ENCODE data around the gene ACOXL. TPM values are rescaled to one million over a fixed set of nuclear protein-coding genes. Genes with fewer than 3 reads are reported as not detected.

The ACOXL gene
- total RNA-seq, 2 experiments from 2014 or later: not detected

DNA sequence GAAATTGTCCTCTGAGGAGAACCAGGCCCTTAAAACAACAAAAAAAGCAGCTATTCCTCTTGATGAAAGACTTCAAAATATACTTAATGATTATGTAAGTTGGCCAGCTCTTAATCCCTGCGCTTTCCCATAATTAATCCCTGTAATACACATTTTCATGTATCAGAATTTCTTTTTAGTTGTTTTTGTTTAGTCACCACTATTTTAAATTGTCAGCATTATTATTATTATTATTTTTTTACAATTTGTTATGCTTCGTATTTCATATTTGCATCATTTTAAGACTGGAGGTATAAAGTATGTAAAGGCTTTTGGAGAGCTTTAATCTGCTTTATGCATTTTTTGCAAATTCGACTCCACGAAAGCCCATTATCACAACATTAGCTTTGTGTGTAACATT is 152.9 kb downstream of the ACOXL start:
- peaks cover 19% of the 10 kb centered on the region for H3K27me3 Mint-ChIP-seq
- H3K4me1 Mint-ChIP-seq: peaks cover 10% of the 10 kb centered on the region
- peaks cover 14% of the 10 kb centered on the region for H3K9me3 Mint-ChIP-seq
- no peak overlapping the region for H3K4me3 Mint-ChIP-seq
- H3K27ac Mint-ChIP-seq: no peak overlapping the region
- H3K36me3 Mint-ChIP-seq: peaks cover 4% of the 10 kb centered on the region
- DNase-seq: no peak

DNA sequence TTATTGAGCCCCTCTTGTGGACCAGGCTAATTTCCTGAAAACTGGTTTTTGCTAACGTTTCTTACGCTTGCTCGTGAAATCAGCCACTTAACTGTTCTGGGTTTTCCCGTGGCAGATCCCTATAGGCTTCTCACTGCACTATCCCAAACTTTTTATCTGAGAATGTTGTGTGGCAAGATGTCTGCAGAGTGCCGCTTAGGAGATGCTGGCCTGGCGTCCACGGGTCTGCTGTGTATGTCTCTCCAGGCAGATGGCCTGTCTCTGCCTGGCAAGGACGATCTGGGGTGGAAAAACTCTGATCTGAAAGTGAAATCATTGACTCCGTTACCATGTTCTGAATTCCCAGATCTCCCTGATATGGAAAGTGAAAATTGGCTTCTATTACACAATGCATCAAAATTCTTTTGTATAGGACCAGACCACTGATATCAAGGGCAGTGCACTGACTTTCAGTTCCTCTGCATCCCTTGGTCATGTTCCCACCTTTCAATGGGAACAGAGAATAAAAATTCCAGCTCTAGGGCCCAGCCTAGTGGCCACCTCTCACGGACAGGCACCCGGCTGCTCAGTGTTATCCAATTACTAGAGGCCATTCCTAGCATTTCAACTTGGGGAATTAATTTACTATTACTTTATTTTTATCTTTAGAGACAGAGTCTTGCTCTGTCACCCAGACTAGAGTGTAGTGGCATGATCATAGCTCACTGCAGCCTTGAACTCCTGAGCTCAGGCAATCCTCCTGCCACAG is 154.6 kb downstream of the ACOXL start:
- H3K27ac Mint-ChIP-seq: no peak overlapping the region
- peaks cover 21% of the 10 kb centered on the region for H3K27me3 Mint-ChIP-seq
- peaks cover 2% of the 10 kb centered on the region for H3K36me3 Mint-ChIP-seq
- H3K4me3 Mint-ChIP-seq: no peak overlapping the region
- H3K4me1 Mint-ChIP-seq: peaks cover 3% of the 10 kb centered on the region
- peaks cover 8% of the 10 kb centered on the region for H3K9me3 Mint-ChIP-seq
- no peak for DNase-seq

DNA sequence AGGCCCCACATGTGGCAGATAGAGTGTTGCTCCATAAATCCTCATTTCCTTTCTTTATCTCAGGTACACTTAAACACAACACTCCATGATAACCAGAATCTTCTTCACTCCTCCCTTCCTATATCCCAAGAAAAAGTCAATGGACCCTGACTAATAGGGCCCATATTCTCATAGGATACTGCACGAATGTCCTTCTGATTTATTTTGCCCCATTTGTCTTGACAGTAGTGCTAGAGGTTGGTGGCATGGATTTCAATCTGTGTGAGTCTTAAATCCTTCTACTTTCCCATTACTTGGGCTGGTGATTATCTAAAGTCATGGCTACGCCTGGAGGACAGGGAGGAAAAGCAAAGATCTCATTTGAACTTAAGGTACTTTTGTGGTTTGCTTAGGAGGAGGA is 156.0 kb downstream of the ACOXL start:
- H3K27ac Mint-ChIP-seq: no peak overlapping the region
- peaks cover 2% of the 10 kb centered on the region for H3K4me1 Mint-ChIP-seq
- H3K9me3 Mint-ChIP-seq: peaks cover 8% of the 10 kb centered on the region
- peaks cover 2% of the 10 kb centered on the region for H3K36me3 Mint-ChIP-seq
- peaks cover 21% of the 10 kb centered on the region for H3K27me3 Mint-ChIP-seq
- H3K4me3 Mint-ChIP-seq: no peak overlapping the region
- DNase-seq: no peak

DNA sequence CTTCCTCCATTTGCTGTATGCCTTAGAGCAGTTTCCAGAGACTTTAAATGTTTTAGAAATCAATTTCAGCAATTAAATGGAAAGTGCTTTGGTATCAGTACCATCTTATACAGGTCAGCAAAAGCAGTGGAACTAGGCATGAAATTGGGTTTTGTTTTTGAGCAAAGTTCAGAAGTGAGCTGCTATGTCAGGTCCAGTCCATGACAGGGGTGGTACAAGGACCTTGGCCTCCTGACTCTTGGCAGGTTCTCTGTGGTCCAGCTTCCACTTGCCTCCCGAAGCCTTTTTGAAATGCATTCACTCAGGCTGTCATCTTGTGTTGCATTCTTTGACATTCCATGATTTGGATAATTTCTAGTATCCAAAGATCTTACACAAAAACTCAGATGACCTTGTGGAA is 159.3 kb downstream of the ACOXL start:
- Mint-ChIP-seq H3K27me3 (peaks cover 29% of the 10 kb centered on the region), H3K4me1 (peaks cover 4% of the 10 kb centered on the region), H3K4me3 (no peak overlapping the region), H3K27ac (no peak overlapping the region), H3K36me3 (peaks cover 7% of the 10 kb centered on the region), H3K9me3 (peaks cover 19% of the 10 kb centered on the region)
- no peak for DNase-seq

DNA sequence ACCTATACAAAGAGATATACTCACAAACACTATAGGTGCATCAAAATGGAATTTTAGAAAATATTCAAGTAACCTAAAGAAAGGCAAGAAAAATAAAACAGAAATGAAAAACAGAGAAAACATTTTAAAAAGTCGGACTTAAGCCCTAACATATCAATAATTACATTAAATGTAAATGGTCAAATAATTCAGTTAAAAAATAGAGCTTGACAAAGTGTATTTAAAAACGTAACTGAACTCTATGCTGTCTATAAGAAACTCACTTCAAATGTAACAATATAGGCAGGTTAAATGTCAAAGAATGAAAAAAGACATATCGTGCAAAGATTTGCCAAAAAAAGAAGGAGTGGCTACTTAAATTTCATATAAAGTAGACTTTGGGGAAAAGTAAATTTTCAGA is 163.9 kb downstream of the ACOXL start:
- Mint-ChIP-seq H3K27me3 (peaks cover 22% of the 10 kb centered on the region), H3K4me3 (no peak overlapping the region), H3K4me1 (peaks cover 2% of the 10 kb centered on the region), H3K9me3 (peaks cover 15% of the 10 kb centered on the region), H3K36me3 (peaks cover 6% of the 10 kb centered on the region), H3K27ac (no peak overlapping the region)
- DNase-seq: no peak

DNA sequence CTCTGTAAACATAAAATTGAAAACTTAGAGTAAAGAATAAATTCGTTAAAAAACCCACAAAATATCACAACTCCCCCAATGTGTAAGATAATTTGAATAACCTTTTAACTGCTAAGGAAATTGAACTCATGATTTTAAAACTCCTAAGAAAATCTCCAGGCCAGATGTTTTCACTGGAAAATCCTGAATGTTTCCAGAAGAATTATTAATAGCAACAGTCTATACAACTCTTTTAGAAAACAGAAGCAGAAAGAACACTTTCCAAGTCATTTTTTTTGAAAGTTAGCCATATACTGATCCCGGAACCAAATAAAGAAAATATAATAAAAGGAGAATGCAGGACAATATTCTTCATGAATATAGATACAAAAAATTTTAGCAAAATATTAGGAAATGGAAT is 165.6 kb downstream of the ACOXL start:
- no peak for DNase-seq
- peaks cover 6% of the 10 kb centered on the region for H3K36me3 Mint-ChIP-seq
- no peak overlapping the region for H3K4me3 Mint-ChIP-seq
- H3K27me3 Mint-ChIP-seq: peaks cover 18% of the 10 kb centered on the region
- peaks cover 15% of the 10 kb centered on the region for H3K9me3 Mint-ChIP-seq
- no peak overlapping the region for H3K27ac Mint-ChIP-seq
- H3K4me1 Mint-ChIP-seq: peaks cover 2% of the 10 kb centered on the region

DNA sequence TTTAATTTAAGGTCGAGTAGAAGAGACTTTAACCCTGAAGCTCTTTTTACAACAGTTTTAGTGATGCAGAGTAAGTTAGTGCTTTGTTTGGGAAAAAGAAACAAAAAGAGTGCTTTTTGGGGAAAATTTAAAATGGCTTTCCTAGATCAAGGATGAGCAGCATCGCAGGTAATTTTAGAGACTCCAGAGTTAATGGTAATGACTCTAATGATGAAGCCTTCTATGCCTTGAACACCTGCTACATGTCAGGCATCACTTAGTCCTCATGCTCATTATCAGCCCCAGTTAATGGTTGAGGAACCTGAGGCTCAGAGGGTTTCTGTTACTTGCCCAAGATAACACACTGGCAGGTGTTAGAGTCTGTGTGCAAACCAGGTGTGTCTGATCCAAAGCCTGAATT is 167.8 kb downstream of the ACOXL start:
- peaks cover 3% of the 10 kb centered on the region for H3K36me3 Mint-ChIP-seq
- H3K27me3 Mint-ChIP-seq: peaks cover 9% of the 10 kb centered on the region
- H3K9me3 Mint-ChIP-seq: peaks cover 15% of the 10 kb centered on the region
- no peak for DNase-seq
- no peak overlapping the region for H3K27ac Mint-ChIP-seq
- no peak overlapping the region for H3K4me3 Mint-ChIP-seq
- peaks cover 4% of the 10 kb centered on the region for H3K4me1 Mint-ChIP-seq

DNA sequence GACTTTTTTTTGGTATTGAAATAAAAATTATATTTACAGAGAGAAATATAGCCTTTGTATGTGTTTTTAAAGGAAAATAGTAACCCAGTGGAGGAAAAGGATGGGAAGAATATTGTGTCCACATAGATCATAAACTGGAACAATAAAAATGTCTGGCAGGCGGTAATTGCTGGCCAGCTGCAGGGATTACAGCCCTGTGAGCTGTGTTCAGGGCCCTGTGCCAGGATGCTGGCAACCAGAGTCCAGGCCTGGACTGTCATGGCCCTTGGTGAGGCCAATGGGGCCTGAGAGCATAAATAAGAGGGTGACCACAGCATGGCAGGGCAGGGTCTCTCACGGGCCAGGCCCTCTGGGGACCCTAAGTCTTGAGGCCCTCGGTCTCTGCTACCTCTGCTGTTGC is 171.2 kb downstream of the ACOXL start:
- Mint-ChIP-seq H3K27me3 (no peaks in the 10 kb centered on the region), H3K36me3 (no peaks in the 10 kb centered on the region), H3K4me1 (peaks cover 4% of the 10 kb centered on the region), H3K27ac (no peak overlapping the region), H3K9me3 (no peaks in the 10 kb centered on the region), H3K4me3 (no peak overlapping the region)
- no peak for DNase-seq

DNA sequence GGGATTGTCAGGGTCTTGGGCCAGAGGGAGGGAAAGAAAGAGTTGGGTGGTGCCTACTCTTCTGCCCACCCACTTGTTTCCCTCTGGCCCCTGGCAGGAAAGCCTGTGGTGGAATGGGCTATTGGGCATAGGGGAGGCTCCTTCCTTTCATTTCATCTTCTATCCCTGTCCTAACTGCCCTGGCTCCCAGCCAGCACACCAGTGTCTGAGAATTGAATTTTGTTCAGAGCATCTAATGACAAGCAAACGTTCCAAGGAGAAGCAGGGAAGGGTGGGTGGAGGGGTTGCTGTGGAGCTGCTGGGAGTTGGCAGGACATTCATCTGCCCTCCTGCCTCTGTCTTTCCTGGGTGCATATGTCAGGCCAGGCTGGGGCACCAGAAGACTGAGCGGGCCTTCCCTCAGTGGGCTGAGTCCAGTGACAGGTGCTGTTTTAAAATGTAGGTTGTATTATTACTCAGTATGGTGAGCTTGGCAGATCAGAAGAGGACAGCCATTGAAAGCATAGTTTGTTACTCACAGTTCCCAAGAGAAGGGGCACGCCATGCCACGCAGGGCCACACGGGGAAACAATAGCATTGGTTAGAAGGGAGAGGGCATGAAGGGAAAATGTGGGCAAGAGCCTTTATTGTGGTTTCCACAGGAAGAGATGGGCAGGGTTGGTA is 171.9 kb downstream of the ACOXL start:
- Mint-ChIP-seq H3K4me1 (peaks cover 4% of the 10 kb centered on the region), H3K36me3 (no peaks in the 10 kb centered on the region), H3K27me3 (no peaks in the 10 kb centered on the region), H3K4me3 (no peak overlapping the region), H3K9me3 (no peaks in the 10 kb centered on the region), H3K27ac (no peak overlapping the region)
- DNase-seq: no peak

DNA sequence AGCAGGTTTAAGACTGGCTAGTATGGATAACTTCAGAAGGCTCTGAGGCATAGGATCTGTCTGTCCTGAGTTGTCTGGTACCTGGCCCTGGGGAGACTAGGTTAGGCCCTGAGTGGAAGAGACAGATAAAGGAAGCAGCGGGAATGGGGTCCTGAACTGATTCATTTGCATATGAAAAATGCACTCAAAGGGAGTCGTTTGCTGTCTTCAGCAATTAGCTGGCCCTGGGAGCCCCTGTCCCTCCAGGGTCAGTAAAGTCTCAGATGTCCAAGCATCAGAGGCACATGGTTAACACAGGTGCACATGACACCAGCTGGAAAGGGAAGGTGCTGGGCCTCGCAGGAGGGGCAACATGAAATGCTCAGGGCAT is 172.4 kb downstream of the ACOXL start:
- no peaks in the 10 kb centered on the region for H3K36me3 Mint-ChIP-seq
- peaks cover under 1% of the 10 kb centered on the region for H3K9me3 Mint-ChIP-seq

DNA sequence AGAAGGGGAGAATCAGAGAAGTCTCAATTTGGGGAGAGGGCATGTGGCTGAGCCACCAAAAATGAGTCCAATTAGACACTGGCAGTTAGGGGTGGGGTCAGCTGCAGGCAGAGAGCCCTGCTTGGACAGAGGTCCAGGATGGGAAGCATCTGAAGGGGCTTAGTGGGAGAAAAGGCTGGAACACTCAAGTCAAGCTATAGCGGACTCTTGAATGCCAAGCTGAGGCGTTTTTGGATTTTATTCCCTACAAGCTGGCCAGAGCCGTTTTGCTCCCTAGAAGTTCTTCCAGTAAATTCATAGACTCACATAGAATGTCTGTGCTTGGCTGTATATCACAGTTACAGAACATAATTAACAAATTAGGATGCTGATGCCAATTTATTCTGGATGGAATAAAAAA is 172.8 kb downstream of the ACOXL start:
- Mint-ChIP-seq H3K4me3 (no peak overlapping the region), H3K36me3 (no peaks in the 10 kb centered on the region), H3K4me1 (peaks cover 9% of the 10 kb centered on the region), H3K27me3 (no peaks in the 10 kb centered on the region), H3K9me3 (peaks cover 4% of the 10 kb centered on the region), H3K27ac (no peak overlapping the region)
- no peak for DNase-seq

More for the DNA sequence above, 172.4 kb downstream of the ACOXL start:
- peaks cover 4% of the 10 kb centered on the region for H3K4me1 Mint-ChIP-seq
- no peak overlapping the region for H3K27ac Mint-ChIP-seq
- H3K4me3 Mint-ChIP-seq: no peak overlapping the region
- DNase-seq: no peak
- no peaks in the 10 kb centered on the region for H3K27me3 Mint-ChIP-seq

DNA sequence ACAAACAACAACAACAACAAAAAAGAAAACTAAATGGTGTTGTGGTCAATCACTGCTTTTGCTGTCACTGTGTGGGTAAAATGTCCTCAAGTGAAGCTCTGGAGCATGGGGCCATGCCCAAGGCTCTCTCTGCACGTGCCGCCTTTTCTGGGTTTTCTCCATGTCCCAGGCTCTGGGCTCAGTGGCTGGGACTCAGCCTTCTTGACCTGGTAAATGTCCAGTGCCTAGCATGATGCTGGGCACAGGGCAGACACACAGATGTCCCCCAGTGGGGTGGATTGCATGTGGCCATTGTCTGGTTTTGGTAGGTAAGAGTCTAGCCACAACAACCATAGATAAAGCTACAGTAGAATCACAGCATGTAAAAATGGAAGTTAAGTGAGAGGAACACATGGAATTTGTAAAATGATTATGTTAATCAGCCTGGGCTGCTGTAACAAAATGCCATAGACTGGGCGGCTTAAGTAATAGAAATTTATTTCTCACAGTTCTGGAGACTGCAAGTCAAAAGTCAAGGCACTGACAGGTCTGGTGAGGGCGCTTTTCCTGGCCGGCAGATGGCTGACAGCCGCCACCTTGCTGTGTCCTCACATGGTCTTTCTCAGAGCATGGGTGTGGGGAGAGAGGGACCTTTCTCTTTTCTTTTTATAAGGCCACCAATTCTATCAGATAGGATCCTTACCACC is 174.4 kb downstream of the ACOXL start:
- DNase-seq: no peak
- no peaks in the 10 kb centered on the region for H3K27me3 Mint-ChIP-seq
- H3K36me3 Mint-ChIP-seq: peaks cover 7% of the 10 kb centered on the region
- H3K9me3 Mint-ChIP-seq: peaks cover 13% of the 10 kb centered on the region
- H3K4me3 Mint-ChIP-seq: no peak overlapping the region
- no peak overlapping the region for H3K27ac Mint-ChIP-seq
- H3K4me1 Mint-ChIP-seq: peaks cover 9% of the 10 kb centered on the region

DNA sequence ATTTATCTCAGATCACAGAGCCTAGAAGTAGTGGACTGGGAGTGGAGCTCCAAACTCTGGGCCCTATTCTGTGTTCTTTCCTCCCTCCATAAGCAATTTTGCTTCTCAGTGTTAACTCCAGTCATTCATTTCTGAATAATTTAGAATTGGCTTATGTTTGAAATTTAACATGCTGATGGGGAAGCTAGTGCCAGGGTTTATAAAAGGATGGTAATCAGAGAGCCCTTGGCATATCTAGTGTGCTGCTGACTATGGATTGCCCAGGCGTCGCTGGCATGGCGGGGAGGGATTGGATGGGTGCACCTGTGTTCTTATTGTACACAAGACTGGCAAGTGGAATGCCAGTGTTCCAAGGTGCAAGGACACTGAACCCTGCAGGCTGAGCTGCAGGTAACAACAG is 177.1 kb downstream of the ACOXL start:
- H3K9me3 Mint-ChIP-seq: peaks cover 18% of the 10 kb centered on the region
- H3K4me3 Mint-ChIP-seq: no peak overlapping the region
- DNase-seq: no peak

DNA sequence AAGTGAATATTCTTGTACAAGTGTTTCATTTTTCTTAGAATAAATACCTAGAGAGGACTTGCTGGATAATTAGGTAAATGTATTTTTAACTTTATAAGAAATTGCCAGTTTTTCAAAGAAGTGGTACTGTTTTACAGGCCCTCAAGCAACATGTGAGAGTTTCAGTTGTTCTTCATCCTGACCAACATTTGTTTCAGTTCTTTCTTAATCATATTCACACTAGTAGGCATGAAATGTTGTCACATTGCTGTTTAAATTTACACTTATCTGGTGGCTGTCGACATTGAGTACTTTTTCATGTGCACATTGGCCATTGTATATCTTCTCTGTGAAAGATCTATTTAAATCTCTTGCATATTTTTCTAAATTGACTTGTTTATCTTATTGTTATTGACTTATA is 178.1 kb downstream of the ACOXL start:
- DNase-seq: no peak
- Mint-ChIP-seq H3K4me1 (peaks cover 5% of the 10 kb centered on the region), H3K27ac (no peak overlapping the region)

More for the DNA sequence above, 177.1 kb downstream of the ACOXL start:
- Mint-ChIP-seq H3K36me3 (peaks cover 9% of the 10 kb centered on the region), H3K4me1 (peaks cover 7% of the 10 kb centered on the region), H3K27ac (no peak overlapping the region), H3K27me3 (no peaks in the 10 kb centered on the region)

DNA sequence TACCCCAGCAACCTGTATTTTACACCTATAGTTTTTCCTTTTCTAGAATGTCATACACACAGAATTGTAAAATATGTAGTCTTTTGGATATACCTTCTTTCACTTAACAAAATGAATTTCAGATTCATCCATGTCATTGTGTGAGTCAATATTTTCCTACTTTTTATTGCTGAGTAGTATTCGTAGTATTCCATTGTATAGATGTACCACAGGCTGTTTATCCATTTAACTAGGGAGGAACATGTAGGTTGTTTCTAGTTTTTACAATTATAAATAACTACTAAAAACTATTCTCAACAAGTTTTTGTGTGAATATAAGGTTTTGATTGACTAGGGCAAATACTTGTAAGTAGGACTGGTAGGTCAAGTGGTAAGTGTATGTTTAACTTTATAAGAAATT is 187.4 kb downstream of the ACOXL start:
- Mint-ChIP-seq H3K36me3 (peaks cover 4% of the 10 kb centered on the region), H3K27me3 (peaks cover 10% of the 10 kb centered on the region), H3K4me1 (no peaks in the 10 kb centered on the region)

More for the DNA sequence above, 178.1 kb downstream of the ACOXL start:
- H3K9me3 Mint-ChIP-seq: peaks cover 18% of the 10 kb centered on the region
- H3K27me3 Mint-ChIP-seq: no peaks in the 10 kb centered on the region
- peaks cover 9% of the 10 kb centered on the region for H3K36me3 Mint-ChIP-seq
- no peak overlapping the region for H3K4me3 Mint-ChIP-seq

More for the DNA sequence above, 187.4 kb downstream of the ACOXL start:
- Mint-ChIP-seq H3K9me3 (peaks cover 10% of the 10 kb centered on the region), H3K4me3 (no peak overlapping the region), H3K27ac (no peak overlapping the region)
- DNase-seq: no peak

Measured in activated naive CD8-positive, alpha-beta T cell treated with anti-CD3 and anti-CD28 coated beads for 36 hours (primary cell).